Colonic mucosa (tissue), 4 donors: Measurements from ENCODE around the gene DCXR. TPM values are rescaled to one million over a fixed set of nuclear protein-coding genes. Genes with fewer than 3 reads are reported as not detected.

Source experiments
- DNase-seq: peaks from one replicate; pipeline ENCODE4 v3.0.0-alpha.2; 2020
- H3K27ac ChIP-seq: fragments of 200-600 bp; one replicate; pipeline ENCODE4 v1.8.0; 2021
- H3K27me3 ChIP-seq: fragments of 200-600 bp; one replicate; pipeline ENCODE4 v1.8.0; 2021
- H3K36me3 ChIP-seq: fragments of 200-600 bp; one replicate; pipeline ENCODE4 v1.8.0; 2021
- H3K4me1 ChIP-seq: fragments of 200-600 bp; one replicate; pipeline ENCODE4 v1.8.0; 2021; ENCODE audit warnings: mild to moderate bottlenecking
- H3K4me3 ChIP-seq: fragments of 200-600 bp; one replicate; pipeline ENCODE4 v1.8.0; 2021
- H3K9ac ChIP-seq, 2 donors: one replicate each; pipeline ENCODE4 v1.7.0; 2013; ENCODE audit warnings: control low read depth in 2 of 2, low read depth in 2 of 2, low read length in 2 of 2
- H3K9me3 ChIP-seq: fragments of 200-600 bp; one replicate; pipeline ENCODE4 v1.8.0; 2021
- intact Hi-C: fragments of 100-400 bp; cut with DNase I; formaldehyde crosslinking; loops from one replicate; pipeline ENCODE4 v1.14.1; 2022
- total RNA-seq, 2 donors: library from RNA; stranded (reverse); fragmentation: NEBNext Ultra II Directional in 1 of 2; extraction: Animal tissue kit (Norgen Biotek cat#: 25700) in 1 of 2; gene quantifications; one replicate each; pipeline ENCODE4 v1.2.1, GENCODE V29; 2021
- TF ChIP-seq, protein P1 (sequence below): fragments of 200-600 bp; IDR thresholded peaks from one replicate; pipeline ENCODE4 v1.8.0; 2022; ENCODE audit warnings: antibody characterized with exemption, mild to moderate bottlenecking
- donor health status: healthy.
- donor health status: DM: no; HTN: no; CAD: no.
- donor health status: DM: no; HTN: no; CAD: no.

DCXR gene
- total RNA-seq, 2 donors from 2014 or later: 115 to 183 TPM

DNA sequence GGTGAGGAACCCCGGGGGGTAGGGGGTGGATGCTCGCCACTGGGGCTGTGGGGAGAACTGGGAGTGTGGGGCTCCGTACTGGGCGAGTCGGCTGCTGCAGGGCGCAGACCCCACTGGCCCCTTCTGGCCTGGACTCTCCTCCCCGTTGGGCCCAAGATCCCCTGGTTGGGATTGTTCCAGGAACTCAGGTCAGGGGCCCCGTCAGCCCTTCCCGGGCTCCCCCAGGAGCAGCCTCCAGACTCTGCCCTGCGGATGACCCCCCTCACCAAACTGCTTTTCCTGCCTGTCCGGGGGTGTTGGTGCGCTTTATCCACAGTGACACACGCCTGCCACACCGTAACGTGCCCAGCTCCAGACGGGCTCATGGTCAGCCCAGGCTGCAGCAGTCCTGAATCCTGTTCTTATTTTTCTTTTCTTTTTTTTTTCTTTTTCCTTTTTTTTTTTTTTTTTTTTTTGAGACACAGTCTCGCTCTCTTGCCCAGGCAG, 35.9 kb downstream of the DCXR start:
- no peaks in the 10 kb centered on the region for H3K4me1 ChIP-seq
- H3K36me3 ChIP-seq: no peaks in the 10 kb centered on the region
- no peak overlapping the region for H3K9ac ChIP-seq
- no peak overlapping the region for H3K27ac ChIP-seq
- no peak overlapping the region for H3K4me3 ChIP-seq
- no peaks in the 10 kb centered on the region for H3K27me3 ChIP-seq
- DNase-seq: no peak
- intact Hi-C loops: no loop called here
- no peaks in the 10 kb centered on the region for H3K9me3 ChIP-seq
- TF ChIP-seq, protein P1, sequence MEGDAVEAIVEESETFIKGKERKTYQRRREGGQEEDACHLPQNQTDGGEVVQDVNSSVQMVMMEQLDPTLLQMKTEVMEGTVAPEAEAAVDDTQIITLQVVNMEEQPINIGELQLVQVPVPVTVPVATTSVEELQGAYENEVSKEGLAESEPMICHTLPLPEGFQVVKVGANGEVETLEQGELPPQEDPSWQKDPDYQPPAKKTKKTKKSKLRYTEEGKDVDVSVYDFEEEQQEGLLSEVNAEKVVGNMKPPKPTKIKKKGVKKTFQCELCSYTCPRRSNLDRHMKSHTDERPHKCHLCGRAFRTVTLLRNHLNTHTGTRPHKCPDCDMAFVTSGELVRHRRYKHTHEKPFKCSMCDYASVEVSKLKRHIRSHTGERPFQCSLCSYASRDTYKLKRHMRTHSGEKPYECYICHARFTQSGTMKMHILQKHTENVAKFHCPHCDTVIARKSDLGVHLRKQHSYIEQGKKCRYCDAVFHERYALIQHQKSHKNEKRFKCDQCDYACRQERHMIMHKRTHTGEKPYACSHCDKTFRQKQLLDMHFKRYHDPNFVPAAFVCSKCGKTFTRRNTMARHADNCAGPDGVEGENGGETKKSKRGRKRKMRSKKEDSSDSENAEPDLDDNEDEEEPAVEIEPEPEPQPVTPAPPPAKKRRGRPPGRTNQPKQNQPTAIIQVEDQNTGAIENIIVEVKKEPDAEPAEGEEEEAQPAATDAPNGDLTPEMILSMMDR: no peak

DNA sequence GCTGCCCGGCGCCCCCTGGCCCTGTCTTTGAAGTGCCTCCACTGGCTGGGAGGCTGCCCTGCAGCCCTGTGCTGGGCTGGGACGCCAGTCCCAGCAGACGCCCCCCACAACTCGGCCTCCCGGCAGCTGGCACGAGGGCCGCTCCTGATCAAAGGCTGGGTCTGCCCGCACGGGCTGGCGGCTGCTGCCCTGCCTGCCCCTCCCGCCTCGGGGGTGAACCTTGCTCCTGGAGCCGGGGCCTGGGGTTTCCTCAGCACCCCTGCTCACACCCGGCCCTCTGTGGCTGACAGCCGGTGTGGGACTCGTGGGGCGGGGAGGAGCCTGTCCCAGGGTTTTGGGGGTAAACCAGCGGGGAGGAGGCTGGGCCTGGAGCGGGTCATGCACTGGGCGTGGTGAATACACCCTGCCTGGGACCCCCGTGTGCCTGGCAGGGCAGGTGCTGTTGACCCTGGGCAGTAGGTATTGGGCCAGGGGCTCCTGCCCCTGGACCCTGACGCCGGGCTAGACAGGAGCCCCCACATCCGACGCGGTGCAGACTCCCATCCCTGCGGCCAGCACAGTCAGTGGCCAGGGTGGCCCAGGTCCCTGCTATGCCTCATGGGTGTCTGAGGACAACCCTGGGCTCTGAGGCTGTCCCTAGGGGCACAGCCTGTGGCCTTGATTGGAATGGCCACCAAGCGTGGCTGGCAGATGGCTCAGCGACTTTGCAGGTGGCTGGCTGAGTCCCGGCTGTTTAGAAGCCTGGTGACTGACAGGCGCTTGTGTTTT, 36.5 kb downstream of the DCXR start:
- H3K36me3 ChIP-seq: no peaks in the 10 kb centered on the region
- H3K4me3 ChIP-seq: no peak overlapping the region
- no peaks in the 10 kb centered on the region for H3K9me3 ChIP-seq
- H3K27ac ChIP-seq: no peak overlapping the region
- H3K27me3 ChIP-seq: no peaks in the 10 kb centered on the region
- intact Hi-C loops: no loop called here
- DNase-seq: no peak
- H3K4me1 ChIP-seq: no peaks in the 10 kb centered on the region
- no peak overlapping the region for H3K9ac ChIP-seq
- TF ChIP-seq, protein P1: no peak

DNA sequence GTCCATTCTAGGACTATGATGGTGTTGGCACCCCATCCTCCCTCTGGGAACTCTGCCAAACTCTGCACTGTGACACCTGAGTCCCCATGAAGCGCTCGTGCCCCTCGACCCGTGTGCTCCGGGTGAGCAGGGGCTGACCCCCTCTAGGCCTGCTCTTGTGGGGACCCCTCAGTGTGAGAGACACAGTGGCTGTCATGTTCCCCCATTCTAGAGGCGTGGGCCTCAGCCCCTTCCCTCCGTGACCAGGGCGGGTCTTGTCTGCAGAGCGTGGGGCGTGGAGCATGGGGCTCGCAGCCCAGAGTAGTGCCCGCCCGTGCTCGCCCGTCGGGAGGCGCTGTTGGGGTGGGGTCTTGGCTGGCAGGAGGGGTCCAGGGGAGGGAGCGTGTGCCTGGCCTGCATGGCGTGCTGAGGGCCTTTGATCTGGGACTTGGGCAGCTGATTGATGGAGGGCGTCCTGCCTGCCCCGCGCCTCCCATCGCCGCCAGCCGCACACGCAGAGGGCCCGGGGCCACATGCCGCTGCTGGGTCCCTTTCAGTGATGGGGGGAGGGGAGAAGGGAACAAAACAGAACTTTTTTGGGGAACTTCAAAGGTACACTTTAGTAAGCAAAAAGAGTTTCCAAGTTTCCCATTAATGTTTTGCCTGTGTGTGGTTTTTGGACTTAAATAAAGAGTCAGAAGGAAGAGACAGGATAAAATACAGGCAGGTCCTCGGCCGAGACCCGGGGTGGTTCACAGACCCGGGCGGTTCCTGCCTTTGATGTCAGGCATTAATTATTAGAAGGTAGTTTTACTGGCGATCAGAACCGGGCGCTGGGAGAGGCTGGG, 37.3 kb downstream of the DCXR start:
- Histone ChIP-seq H3K9me3 (no peaks in the 10 kb centered on the region), H3K27ac (no peak overlapping the region), H3K36me3 (no peaks in the 10 kb centered on the region), H3K9ac (no peak overlapping the region), H3K4me1 (no peaks in the 10 kb centered on the region), H3K4me3 (no peak overlapping the region), H3K27me3 (no peaks in the 10 kb centered on the region)
- no peak for DNase-seq
- TF ChIP-seq, protein P1: no peak
- intact Hi-C loops: no loop called here

DNA sequence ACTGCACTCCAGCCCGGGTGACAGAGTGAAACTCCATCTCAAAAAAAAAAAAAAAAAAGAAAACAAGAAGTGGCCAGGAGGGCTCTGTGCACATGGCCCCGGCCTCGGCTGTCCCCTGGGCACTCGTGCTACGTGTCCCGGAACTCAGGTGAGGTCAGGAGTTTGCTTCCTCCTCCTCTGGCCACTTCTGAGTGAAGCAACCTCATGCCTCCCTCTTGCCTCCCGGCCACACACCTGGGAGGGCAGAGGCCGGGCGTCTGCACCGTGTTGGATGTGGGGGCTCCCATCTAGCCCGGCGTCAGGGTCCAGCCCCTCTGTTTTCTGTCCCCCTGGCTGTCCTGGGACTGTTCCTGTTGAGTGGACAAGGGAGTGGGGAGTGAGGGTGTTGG, 37.9 kb downstream of the DCXR start:
- intact Hi-C loops: no loop called here
- no peak overlapping the region for H3K27ac ChIP-seq
- H3K9me3 ChIP-seq: no peaks in the 10 kb centered on the region
- H3K27me3 ChIP-seq: no peaks in the 10 kb centered on the region
- H3K4me1 ChIP-seq: no peaks in the 10 kb centered on the region
- no peaks in the 10 kb centered on the region for H3K36me3 ChIP-seq
- DNase-seq: no peak
- TF ChIP-seq, protein P1: no peak
- no peak overlapping the region for H3K4me3 ChIP-seq
- H3K9ac ChIP-seq: no peak overlapping the region

DNA sequence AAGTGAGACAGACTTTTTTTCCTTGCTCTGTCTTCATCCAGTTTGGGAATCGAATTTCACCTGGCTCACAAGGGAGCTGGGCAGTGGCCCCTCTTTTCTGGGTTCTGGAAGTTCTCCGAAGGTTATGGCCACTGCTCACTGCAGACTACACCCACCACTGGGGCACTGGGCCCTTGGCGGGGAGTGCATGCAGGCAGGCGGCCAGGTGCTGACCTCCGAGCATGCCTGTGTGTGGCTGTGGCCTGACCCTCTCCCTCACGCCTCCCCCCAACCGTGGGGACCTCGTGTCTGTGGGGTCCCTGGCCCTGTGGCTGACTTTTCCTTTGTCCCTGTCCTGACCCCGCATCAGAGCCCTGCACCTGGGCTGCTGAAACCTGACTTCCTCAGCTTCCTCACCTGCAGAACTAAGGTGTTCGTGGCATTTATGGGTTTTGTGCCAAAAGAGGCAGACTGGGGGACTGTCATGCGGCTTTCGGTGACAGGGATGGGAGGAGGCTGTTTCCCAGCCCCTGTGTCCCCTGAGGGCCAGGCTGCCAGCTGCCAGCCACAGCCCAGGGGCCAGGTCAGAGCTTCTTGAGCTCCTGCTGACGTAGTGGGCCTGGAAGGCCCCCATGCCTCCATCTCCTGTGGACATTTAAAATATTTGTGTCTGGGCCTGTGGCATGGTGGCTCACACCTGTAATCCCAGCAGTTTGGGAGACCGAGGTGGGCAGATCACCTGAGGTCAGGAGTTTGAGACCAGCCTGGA, 38.6 kb downstream of the DCXR start:
- H3K4me3 ChIP-seq: no peak overlapping the region
- TF ChIP-seq, protein P1: no peak
- intact Hi-C loops: no loop called here
- H3K27ac ChIP-seq: no peak overlapping the region
- no peak for DNase-seq
- H3K9me3 ChIP-seq: no peaks in the 10 kb centered on the region
- H3K4me1 ChIP-seq: no peaks in the 10 kb centered on the region
- H3K9ac ChIP-seq: no peak overlapping the region
- H3K36me3 ChIP-seq: no peaks in the 10 kb centered on the region
- H3K27me3 ChIP-seq: no peaks in the 10 kb centered on the region
